ENCODE measurements around the gene MNS1.
"Not testable (repeated sequence)": the region's sequence is repeated elsewhere in the genome, so short reads cannot be mapped to it uniquely, and the experiment has no call there.

MNS1 gene

DNA sequence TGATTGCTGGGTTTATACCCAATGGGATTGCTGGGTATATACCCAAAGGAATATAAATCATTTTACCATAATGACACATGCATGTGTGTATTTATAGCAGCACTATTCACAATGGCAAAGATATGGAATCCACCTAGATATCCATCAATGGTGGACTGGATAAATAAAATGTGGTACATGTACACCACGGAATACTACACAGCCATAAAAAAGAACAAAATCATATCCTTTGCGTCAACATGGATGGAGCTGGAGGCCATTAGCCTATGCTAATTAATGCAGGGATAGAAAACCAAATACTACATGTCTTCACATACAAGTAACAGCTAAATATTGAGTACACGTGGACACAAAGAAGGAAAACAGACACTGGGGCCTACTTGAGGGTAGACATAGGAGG is 22.6 kb downstream of the MNS1 start:
- no peak for FAIRE-seq

DNA sequence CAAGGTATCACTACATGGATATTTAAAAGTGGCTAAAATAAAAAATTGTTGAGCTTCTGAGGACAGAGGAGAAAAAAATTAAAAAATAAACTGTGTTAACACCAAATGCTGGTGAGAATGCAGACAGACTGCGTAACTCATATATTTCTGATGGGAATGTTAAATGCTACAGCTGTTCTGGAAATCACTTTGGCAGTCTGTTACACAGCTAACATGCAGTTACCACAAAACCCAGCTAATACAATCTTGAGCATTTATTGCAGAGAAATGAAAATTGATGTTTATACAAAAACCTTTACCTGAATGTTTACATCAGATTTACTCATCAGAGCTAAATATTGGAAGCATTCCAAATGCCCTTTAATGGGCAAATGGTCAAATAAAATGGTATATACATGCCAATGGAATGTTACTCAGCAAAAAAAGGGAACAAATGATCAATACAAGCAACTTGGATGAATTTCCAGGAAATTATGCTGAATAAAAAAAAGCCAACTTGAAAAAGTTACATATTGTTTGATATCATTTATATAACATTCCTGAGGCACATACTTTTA is 24.6 kb downstream of the MNS1 start:
- no peak for FAIRE-seq

DNA sequence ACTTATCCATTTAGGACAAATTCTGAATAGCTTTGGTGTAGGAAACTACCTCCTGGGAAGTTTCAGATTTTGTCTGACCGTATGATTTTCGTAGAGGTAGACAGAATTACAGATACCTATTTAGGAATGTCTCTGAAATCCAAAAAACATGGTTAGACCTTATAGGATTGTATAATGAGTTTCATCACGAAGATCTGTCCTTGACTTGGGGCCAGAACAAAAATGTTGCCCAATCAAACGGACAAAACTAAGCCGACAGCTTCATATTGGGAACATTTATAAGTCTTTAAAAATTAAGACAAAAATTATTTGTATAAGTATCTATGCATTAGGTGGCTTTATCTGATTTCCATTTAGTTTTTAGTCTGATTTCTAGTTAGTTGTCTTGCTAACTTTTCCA is 32.6 kb downstream of the MNS1 start:
- no peak for FAIRE-seq

DNA sequence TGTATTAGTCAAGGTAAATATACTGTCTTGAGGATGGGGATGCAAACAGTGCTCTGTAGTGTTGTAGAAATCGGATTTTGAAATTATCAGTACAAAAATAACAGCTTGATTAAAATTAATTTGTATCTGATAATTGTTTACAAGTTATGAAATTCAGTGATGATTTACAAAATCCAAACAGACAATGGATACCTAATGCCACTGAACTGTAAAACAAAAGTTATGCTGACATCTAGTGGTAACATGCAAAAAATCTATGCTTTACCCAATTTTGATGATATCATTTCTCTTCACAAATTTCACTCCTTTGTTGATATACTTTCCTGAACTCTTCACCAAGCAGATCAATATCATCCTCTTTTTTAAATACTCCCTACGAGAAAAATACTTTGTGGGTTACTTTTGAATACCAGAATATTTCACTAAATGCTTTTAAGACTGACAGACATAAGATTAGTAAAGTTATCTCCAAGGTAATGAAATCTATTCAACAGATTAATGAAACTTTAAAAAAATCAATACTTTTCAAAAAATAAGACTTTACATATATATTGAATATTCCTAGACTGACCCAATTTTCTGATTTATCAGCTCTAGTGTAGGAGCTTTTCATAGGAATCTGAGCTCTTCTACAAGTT is 36.0 kb downstream of the MNS1 start:
- peak; percentile 98 for FAIRE-seq

DNA sequence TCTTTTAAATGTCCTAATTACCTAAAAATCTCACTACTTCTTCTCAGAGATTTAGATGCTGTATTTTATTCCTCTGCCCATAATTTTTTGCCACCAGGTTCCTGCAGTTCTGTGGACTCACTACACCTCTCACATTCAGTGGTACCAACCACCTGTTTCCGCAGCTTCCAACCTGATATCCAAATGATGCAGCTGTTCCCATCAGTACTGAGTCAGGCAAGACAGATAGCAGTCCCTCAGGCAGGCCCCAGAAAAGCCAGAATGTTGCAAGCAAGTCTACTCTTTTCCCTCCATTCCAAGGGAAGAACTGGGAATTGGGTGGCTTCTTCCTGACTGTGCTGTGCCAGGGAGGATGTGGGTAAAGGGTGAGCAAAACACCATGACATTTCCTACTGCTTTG is 39.0 kb downstream of the MNS1 start:
- FAIRE-seq = no peak

DNA sequence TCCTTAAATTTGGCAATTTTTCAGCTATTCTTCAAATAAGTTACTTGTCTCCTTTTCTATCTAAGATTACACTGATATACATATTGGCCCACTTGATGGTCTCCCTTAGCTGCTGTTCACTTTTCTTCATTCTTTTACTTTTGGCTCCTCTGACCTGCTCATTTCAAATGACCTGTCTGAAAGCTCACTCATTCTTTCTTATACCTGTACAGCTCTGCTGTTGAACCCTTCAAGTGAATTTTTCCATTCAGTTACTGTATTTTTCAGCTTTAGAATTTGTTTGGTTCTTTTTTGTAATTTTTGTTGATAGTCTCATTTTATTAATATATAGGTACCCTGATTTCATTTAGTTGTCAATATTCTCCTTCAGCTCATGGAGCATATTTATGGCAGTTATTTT is 39.7 kb downstream of the MNS1 start:
- FAIRE-seq = no peak

DNA sequence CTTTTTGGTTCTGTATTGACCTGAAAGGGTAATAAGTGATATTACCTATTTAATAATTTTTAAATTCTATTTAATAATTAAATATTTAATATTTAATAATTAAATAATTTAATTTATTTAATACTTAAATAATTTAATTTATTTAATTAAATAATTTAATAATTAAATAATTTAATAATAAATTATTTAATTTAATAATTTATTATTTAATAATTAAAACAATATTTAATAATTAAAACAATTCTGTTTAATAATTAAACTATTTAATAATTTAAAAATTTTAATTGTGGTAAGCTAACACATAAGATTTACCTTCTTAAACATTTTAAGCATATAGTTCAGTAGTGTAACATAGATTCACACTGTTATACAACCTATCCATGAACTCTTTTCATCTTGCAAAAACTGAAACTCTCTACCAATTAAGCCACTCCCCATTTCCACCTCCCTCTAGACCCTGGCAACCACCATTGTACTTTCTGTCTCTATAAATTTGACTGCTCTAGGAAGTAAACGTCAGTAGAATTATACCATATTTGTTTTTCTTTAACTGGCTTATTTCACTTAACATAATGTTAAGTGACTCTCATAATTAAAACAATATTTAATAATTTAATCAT is 51.7 kb downstream of the MNS1 start:
- peak; percentile 96 for FAIRE-seq

DNA sequence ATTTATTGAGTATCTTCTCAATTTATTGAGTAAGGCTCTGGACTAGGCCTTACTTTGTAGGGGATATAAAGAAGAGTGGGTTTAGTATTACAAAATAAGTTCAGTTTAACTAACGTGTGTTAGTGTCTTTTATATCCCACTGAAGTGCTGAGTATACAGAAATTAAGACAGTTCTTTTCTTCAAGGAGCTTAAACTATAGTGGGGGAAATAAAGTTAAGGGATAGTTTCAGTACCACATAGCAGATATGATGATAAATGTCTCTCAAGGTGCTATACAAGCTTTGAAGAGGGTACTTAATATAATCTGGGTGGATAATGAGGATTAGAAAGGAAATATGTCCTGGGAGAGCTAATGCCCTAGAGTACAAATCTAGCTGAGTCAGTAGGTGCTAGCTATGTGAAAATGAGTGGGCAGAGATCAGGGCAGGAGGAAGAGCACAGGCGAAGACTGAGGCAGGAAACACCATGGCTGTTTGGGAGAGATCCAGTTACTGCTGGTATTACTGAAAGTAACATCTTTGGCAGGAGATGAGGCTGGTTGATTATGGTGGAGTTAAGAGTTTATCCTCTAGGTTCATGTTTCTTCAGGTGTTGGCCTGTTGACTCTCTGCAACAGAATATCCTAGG is 53.7 kb downstream of the MNS1 start:
- FAIRE-seq = no peak

DNA sequence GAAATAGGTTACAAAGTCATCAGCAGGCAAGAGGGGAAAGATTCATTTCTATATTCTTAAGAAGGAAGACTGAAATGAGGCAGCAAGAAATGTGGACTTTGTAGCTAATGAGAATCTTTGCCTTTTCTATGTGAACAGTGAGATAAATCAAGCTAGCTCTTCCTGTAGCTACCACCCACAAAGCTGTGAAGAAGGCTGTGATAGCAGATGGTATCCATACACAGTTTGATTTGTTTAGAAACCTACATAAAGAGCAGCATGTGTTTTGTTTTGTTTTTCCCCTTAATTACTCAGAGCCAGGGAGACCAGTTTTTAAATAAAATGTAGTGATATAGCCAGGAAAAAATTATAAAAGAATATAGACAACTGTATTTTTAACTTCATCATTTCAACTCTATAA is 54.2 kb downstream of the MNS1 start:
- no peak for FAIRE-seq

DNA sequence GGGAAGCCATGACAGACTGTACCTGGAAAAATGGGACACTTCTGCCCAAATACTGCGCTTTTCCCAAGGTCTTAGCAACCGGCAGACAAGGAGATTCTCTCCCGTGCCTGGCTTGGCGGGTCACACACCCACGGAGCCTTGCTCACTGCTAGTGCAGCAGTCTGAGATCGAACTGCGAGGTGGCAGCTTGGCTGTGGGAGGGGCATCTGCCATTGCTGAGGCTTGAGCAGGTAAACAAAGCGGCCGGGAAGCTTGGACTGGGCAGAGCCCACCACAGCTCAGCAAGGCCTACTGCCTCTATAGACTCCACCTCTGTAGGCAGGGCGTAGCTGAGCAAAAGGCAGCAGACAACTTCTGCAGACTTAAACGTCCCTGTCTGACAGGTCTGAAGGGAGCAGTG is 65.7 kb downstream of the MNS1 start:
- FAIRE-seq = not testable (repeated sequence)

DNA sequence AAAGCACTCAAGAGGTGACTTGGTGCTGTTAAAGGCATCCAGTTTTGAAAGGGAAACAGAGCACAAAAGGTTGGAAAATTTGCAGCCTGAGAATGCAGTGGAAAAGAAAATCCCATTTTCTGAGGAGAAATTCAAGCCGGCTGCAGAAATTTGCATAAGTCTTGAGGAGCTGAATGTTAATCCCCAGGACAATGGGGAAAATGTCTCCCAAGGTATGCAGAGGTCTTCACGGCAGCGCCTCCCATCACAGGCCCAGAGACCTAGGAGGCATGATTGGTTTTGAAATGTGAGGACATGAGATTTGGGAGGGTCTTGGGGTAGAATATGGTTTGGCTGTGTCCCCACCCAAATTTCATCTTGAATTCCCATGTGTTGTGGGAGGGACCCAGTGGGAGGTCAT is 67.6 kb downstream of the MNS1 start:
- not testable (repeated sequence) for FAIRE-seq

DNA sequence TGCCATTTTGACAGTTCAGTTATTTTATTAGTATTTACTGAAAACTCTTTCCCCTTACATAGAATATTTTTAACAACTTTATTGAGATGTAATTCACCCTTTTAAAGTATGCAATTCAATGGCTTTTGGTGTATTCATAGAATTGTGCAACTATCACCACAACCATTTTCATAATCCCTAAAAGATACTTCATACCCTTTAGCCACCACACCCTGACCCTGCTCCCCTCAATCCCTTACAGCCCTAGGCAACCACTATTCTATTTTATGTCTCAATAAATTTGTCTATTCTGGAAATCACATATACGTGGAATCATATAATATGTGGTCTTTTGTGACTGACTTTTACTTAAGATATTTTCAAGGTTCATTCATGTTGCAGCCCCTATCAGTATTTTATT is 70.0 kb downstream of the MNS1 start:
- no peak for FAIRE-seq

DNA sequence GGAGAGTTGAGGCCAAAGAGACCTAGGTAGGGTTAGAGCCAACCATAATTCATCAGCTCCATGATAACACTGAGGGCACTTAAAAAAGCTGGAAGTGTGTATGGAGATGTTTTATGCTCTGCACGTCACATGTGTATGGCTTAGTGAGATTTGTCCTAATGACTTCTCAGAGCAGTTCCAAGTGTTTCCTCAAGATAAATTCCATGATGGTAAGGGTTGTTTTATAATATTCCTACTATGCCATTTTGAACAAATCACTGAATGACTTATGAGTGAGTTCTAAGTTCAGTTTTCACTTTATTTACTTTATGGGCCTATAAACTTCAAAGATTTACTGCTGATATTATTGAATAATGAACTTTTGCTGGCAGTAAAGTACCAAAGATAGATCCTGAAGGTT is 71.7 kb downstream of the MNS1 start:
- FAIRE-seq = no peak

DNA sequence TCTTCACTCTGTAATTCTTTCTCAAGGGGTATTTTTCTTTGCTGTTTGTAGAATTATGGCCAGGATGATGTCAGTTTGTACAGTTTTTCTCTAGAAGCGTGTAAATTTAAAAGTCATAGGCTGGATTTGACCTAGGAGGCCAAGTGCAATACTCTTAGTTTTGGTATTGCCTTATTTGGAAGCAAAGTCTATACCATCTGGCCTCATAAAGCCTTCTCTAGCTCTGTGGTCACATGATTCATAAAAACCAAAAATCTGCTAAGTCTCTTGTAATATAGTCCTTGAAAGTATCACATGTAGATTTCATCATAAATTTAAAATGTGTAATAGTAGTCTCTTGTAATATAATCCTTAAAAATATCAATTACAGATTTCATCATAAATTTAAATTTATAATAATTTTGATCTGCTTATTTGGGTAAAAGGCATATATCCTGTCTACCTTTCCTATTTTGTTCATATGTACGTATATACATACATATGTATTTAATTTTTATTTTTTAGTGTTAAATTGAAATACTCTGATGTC is 74.1 kb downstream of the MNS1 start:
- FAIRE-seq = no peak

DNA sequence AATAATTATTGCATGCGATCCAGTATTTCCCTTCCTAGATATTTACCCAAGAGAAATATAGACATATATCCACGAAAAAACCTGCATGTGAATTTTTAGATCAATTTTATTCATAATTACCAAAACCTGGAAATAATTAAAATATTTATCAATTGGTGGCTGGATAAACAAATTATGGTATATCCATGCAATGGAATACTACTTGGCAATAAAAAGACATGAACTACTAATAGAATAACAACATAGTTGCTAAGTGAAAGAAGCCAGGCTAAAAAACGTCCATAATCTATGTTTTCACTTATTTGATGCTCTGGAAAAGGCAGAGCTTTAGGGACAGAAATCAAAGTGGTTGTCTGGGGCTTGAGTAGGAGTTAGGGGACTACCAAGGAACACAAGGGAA is 79.0 kb downstream of the MNS1 start:
- FAIRE-seq = no peak

DNA sequence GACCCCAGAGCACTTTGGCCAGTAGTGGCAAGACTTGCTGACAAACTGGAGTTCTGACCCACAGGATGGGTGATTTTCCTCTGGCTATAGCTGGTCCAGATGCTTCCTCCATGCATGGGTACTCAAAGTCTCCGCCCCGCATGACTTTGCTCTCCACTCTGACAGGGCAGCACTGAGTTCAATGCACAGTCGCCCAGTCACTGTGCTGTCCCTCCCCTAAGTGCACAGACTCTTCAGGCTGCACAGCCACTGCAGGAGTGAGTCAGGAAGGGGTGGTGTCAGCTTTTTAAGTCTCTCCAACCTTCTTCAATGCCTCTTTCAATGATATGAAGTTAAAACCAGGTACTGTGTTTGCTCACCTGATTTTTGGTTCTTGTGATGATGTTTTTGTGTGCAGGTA is 81.9 kb downstream of the MNS1 start:
- FAIRE-seq = no peak

All from islet of Langerhans (tissue), 1 donor.